Epithelial cell of proximal tubule (primary cell): ENCODE measurements around the gene B4GALNT4. TPM values are rescaled to one million over a fixed set of nuclear protein-coding genes. Genes with fewer than 3 reads are reported as not detected.
"Not testable (repeated sequence)": the region's sequence is repeated elsewhere in the genome, so short reads cannot be mapped to it uniquely, and the experiment has no call there.

ENCODE experiments used
- DNase-seq: peaks from one replicate; pipeline ENCODE4 v3.0.0-alpha.2; 2011; ENCODE audit warnings: low read depth
- H3K4me3 ChIP-seq: 2 replicates; pipeline ENCODE4 v1.5.1; 2011; ENCODE audit warnings: low read depth, mild to moderate bottlenecking, low read length
- total RNA-seq: library from RNA; depleted of rRNA; stranded (reverse); fragments of >200 nt; gene quantifications from 2 replicates; pipeline ENCODE4 v1.2.3, GENCODE V29; 2015
- TF ChIP-seq, protein P1 (sequence below): conservative IDR thresholded peaks from 2 replicates; pipeline ENCODE4 v1.5.1; 2012; ENCODE audit warnings: low read depth, mild to moderate bottlenecking, low read length

Gene B4GALNT4
- total RNA-seq, 1 donor from 2014 or later = 24.4 TPM

DNA sequence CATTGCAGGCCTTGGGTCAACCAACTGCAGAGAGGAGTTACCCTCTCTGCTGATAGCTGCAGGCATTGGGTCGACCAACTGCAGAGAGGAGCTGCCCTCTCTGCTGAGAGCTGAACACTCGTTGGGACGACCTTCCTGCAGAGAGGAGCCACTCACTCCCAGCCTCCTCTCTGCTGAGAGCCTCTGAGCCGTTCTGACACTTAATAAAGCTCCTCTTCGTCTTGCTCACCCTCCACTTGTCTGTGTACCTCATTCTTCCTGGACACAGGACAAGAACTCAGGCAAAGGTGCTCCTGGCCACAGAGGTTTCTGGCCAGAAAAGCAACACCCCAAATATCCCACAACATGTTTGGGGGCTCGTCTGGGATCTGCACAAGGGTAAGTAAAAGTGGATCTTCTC, 17.2 kb downstream of the B4GALNT4 start:
- no peak for DNase-seq
- TF ChIP-seq, protein P1, sequence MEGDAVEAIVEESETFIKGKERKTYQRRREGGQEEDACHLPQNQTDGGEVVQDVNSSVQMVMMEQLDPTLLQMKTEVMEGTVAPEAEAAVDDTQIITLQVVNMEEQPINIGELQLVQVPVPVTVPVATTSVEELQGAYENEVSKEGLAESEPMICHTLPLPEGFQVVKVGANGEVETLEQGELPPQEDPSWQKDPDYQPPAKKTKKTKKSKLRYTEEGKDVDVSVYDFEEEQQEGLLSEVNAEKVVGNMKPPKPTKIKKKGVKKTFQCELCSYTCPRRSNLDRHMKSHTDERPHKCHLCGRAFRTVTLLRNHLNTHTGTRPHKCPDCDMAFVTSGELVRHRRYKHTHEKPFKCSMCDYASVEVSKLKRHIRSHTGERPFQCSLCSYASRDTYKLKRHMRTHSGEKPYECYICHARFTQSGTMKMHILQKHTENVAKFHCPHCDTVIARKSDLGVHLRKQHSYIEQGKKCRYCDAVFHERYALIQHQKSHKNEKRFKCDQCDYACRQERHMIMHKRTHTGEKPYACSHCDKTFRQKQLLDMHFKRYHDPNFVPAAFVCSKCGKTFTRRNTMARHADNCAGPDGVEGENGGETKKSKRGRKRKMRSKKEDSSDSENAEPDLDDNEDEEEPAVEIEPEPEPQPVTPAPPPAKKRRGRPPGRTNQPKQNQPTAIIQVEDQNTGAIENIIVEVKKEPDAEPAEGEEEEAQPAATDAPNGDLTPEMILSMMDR = no peak

DNA sequence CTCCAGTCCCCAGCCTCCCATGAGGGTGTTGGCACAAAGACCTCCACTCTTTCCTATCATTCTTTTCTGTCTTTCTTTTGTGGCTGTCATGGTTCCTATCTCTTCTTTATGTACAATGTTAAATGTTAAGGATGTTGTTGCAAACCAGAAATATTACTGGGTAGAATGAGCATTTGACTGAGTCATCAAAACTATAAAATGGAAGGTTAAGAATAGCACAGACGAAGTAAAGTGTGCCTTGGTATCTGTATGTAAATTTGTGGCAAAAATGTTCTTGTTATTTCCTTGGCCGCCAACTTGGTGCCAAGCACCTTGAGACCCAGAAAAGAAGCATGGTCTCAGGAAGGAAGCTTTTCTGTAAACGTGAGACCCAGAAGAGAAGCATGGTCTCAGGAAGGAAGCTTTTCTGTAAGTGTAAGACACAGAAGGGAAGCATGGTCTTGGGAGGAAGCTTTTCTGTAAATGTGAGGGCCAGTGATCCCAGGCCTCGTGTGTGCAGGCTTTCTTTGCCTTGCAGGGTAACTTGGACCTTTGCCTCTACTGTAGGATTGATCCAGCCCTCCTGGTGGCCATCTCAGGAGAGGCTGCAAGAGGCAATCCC, 18.0 kb downstream of the B4GALNT4 start:
- TF ChIP-seq, protein P1 = no peak
- no peak overlapping the region for H3K4me3 ChIP-seq
- no peak for DNase-seq

More for the DNA sequence above, 17.2 kb downstream of the B4GALNT4 start:
- H3K4me3 ChIP-seq = no peak overlapping the region

DNA sequence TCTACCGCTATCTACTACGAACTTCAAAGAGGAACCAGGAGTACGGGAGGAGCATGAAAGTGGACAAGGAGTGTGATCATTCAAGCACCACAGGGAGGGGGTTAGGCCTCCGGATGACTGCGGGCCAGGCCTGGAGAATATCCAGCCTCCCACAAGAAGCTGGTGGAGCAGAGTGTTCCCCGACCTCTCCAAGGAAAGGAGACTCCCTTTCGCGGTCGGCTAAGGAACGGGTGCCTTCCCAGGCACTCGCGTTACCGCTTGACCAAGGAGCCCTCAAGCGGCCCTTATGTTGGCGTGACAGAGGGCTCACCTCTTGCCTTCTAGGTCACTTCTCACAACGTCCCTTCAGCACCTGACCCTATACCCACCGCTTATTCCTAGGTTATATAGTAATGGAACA, 20.1 kb downstream of the B4GALNT4 start:
- not testable (repeated sequence) for DNase-seq

DNA sequence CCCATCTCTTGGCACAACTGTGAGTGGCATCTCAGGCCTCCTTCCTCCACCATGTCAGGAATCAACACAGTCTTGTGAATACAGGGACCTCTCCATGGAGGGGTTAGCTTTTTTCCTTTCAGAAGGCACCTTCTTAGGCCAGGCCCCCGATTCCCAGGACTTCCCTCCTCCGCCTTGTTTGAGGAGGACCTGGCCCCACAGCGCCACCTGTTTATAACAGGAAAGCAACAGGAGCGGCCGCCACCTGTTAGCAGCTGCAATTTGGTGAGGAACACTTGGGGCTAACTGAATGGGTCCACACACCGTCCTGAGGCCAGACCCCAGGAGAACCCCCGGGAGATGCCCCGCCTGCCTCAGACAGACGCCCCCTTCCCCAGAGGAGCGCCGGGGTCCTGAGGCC, 20.9 kb downstream of the B4GALNT4 start:
- DNase-seq = no peak
- TF ChIP-seq, protein P1 = peak; percentile 11
- no peak overlapping the region for H3K4me3 ChIP-seq

More for the DNA sequence above, 20.1 kb downstream of the B4GALNT4 start:
- not testable (repeated sequence) for H3K4me3 ChIP-seq

DNA sequence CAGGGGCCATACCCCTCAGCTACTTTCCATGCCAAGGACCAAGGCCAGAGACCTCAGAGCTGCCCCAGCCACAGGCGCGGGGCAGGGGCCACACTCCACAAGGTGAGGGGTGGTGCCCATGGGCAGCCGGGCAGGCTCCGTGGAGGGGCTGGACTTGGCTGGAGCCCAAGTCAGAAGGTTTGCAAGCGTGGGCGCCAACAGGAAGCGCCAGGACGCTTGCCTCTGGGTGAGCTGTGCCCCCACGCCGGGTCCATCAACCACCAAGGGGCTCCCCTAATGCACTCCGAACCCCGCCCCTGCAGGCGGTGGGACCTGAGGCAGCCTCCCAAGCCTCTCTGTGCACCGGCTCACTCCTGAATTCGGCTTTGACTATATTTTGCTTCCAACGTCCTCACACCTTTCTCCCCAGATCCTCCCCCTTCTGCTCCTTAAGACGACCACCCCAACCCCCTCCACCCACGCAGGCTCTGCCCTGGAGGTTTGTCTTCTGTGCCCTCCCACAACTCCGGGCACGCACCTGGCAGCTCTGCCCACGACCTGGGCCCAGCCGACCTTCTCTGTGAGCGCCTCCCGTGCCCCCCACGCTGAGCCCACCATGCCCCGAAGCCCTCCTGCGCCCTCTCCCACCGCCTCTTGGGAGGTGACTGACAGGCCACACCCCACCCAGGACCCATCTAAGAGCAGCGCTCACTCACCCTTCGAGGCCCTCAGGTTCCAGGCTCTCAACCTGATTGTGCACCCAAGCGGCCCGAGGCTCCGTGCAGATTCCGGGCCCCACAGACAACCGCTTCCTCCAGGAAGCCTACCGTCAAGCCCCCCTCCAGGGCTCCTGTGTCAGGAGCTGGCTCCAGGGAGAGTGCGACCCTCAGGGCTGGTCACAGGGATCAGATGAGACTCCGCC, 22.1 kb downstream of the B4GALNT4 start:
- TF ChIP-seq, protein P1 = no peak
- no peak overlapping the region for H3K4me3 ChIP-seq
- no peak for DNase-seq

DNA sequence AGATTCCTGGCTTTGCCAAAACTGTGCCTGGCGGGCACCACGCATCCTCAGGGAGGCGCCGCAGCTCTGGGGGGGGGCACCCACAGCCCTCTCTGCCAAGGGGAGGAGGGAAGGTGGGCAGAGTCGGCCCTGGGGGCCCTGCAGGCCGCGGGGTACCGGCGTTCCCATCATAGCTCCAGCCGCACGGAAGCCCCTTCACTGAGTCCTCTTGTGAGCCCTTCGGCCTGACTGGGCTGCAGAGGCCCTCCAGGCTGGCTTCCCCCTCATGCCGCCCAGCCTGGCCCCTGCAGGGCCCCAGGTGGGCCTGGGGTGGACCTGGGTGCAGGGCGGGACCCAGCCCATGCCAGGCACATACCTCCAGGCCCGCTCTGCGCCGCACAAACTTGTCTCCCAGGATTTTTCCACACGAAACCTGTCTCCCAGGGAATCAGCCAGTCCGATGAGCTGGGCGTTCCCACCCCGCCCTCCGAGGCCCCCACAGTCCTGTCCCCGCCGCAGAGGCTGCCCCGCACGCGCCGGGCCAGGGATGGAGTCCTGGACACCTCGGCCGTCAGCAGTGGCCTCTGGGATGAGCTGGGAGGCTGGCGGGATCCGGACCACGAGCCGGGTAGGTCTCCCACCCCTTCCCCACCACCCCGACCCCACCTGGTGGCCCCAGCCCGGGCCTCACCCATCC, 22.9 kb downstream of the B4GALNT4 start:
- TF ChIP-seq, protein P1 = no peak
- no peak overlapping the region for H3K4me3 ChIP-seq
- no peak for DNase-seq
